Astrocyte of the spinal cord (primary cell): ENCODE measurements around the gene PLA2R1.

Source experiments
- DNase-seq: peaks from one replicate; pipeline ENCODE4 v3.0.0; 2011; ENCODE audit warnings: low read depth, low spot score
- H3K4me3 ChIP-seq: 2 replicates; pipeline ENCODE4 v1.5.1; 2011; ENCODE audit warnings: low read depth, mild to moderate bottlenecking, low read length, moderate library complexity
- CTCF ChIP-seq: IDR thresholded peaks from 2 replicates; pipeline ENCODE4 v1.5.1; 2012; ENCODE audit warnings: low read depth, mild to moderate bottlenecking, low read length, inconsistent platforms
- in situ Hi-C: cut with HindIII; loops from 2 replicates; pipeline ENCODE4 v1.10.0; 2017; ENCODE audit warnings: low sequenced_read_pairs

Gene PLA2R1

GRCh38 chr2:160068906-160069305 lies 6.5 kb upstream of the PLA2R1 start:
- in situ Hi-C loops = no loop called here
- no peak overlapping the region for H3K4me3 ChIP-seq
- no peak for DNase-seq
- TF ChIP-seq CTCF = no peak

- DNase-seq = no peak
- in situ Hi-C loops = no loop called here
- no peak for TF ChIP-seq CTCF
- H3K4me3 ChIP-seq = no peak overlapping the region
These were observed 2.5 kb upstream of the PLA2R1 start for GRCh38 chr2:160064916-160065315.

DNA sequence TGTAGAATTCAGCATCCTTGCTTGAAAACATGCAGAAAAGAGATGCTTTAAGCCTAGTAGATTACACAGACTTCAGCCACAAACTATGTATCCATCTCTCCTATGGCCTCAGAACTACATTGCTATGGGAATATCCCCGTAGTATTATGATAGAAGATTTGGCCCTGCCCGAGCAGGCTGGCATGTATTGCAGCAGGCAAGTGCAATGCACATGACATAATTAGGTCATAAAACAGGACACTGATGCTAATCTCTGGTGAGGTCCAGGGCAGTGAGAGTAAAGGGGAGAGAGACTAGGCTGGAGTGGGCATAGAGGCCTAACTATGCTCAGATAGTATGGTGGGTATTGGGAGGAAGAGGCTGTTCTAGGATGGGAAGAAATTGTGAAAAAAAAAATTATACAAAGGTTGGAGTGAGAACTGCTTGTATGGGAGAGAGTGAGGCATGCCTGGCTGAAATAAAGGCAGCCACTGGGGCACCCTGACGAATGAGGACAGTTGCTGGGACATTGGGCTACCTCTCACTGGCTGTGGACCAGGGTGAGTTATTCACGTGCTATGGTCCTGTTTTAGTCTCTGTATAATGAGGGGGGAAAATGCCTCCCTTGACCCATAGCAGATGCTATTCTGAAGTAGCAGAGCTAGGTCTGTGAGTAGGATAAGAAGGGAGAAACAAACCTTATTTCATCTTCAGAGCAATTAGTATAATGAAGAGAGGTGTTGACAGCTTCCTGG lies 1.6 kb upstream of the PLA2R1 start:
- in situ Hi-C loops = no loop called here
- no peak overlapping the region for H3K4me3 ChIP-seq
- no peak for TF ChIP-seq CTCF
- DNase-seq = no peak

DNA sequence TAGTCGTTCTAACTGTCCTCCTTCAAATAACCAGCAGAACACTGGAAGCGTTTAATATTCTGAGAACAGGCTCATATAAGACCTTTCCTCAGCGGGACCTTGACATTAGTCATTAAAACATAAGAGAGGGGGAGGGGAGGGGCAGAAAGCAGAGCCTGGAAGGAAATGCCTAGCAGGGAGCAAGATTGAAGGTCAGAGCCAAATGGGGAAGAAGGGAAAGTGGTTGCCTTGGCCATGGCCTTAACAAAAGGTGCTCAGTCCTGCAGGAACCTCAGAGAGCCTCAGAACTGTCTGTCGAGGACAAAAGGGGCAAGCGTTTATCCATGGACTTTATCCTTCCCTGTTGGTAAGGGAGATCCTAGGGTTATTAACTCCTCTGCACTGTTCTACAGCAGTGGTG lies 856 bp upstream of the PLA2R1 start:
- no peak for DNase-seq
- no peak for TF ChIP-seq CTCF
- in situ Hi-C loops = no loop called here
- H3K4me3 ChIP-seq = peak overlapping the region; percentile 61

DNA sequence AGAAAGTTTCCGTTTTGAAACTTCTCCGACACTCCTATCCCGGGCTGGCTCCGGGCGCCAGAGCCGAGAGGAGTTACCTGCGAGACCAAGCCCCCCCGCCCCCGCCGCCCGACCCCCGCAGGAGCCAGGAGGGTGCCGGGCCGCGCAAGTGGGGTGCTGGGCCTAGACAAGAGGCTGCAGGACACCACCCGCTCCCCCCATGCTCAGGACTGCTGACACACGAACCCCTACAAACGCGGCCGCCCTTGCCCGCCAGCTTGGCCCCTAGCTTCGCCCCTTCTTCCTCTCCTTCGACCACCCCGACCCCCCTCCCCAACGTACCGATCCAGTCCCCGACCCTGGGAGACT lies 497 bp downstream of the PLA2R1 start:
- no peak for DNase-seq
- peak overlapping the region; percentile 61 for H3K4me3 ChIP-seq
- TF ChIP-seq CTCF = no peak
- in situ Hi-C loops = no loop called here

GRCh38 chr2:160061533-160061932 lies 882 bp downstream of the PLA2R1 start:
- no peak for DNase-seq
- TF ChIP-seq CTCF = no peak
- in situ Hi-C loops = no loop called here
- peak overlapping the region; percentile 61 for H3K4me3 ChIP-seq
